NCI-H2196 (cell line): Measurements from ENCODE around the gene CREBRF.
"Not testable (repeated sequence)": the region's sequence is repeated elsewhere in the genome, so short reads cannot be mapped to it uniquely, and the experiment has no call there.

Experiments used
- DNase-seq: peaks from one replicate; lab custom pipeline; 2025; ENCODE audit not compliant: unreplicated experiment; lab: John Stamatoyannopoulos, UW

CREBRF gene, protein sequence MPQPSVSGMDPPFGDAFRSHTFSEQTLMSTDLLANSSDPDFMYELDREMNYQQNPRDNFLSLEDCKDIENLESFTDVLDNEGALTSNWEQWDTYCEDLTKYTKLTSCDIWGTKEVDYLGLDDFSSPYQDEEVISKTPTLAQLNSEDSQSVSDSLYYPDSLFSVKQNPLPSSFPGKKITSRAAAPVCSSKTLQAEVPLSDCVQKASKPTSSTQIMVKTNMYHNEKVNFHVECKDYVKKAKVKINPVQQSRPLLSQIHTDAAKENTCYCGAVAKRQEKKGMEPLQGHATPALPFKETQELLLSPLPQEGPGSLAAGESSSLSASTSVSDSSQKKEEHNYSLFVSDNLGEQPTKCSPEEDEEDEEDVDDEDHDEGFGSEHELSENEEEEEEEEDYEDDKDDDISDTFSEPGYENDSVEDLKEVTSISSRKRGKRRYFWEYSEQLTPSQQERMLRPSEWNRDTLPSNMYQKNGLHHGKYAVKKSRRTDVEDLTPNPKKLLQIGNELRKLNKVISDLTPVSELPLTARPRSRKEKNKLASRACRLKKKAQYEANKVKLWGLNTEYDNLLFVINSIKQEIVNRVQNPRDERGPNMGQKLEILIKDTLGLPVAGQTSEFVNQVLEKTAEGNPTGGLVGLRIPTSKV

DNA sequence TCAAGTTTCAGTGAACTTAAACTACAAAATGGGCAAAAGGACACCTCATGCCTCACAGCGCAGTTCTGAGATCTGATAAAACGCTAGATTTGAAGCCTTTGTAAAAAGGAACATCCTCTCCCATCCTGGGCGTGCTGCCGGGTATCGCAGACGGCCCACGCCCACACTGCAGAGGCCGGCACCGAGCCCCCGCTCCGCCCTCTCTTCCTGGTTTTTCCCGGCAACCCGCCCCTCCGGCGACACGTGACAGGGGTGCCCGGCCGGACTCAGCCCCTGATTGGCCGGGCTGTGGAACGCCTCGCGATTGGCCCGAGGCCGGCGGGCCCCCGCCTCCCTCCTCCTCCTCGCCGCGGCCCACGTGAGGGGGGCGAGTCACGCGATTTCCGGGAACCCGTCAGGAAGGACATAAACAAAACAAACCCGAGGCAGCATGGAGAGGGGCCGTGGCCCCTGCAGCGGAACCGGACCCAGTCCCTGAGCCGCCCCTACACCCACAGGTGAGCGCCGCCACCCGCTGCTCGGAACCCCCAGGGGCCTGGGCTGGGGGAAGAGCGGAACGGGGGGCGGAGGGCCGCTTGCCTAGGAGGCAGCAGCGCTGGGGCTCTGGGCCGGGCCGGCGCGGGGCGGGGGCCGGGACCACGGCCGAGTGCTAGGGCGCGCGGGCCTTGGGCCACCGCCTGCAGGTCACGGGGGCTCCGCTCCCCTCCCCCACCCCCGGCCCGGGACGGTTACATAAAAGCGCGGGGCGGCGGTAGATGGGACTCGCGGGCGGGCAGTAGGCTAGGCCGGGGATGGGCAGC lies at the start of gene CREBRF:
TSS of gene CREBRF (plus strand) at position 370 of the 800 bp plus-strand sequence. CDS start 24,424 bp downstream, outside the sequence.
- DNase-seq: peak; percentile 95

DNA sequence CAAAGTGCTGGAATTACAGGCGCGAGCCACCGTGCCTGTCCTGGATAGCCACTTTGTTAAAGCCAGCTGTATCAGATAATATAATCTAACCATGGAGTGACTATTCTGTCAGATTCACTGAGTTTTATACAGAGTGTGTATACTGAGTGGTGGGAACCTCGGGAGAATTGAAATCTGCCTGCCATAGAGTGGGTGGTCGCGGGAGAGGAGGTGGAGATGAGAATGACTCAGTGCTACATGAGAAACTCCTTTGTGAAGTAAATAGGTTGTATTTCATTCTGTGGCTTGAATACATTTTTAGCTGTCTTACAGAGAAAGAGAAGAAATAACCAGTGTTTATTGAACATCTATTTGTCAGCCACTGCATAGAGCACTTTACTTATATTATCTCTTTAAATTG lies 46.1 kb upstream of the CREBRF start:
- no peak for DNase-seq

DNA sequence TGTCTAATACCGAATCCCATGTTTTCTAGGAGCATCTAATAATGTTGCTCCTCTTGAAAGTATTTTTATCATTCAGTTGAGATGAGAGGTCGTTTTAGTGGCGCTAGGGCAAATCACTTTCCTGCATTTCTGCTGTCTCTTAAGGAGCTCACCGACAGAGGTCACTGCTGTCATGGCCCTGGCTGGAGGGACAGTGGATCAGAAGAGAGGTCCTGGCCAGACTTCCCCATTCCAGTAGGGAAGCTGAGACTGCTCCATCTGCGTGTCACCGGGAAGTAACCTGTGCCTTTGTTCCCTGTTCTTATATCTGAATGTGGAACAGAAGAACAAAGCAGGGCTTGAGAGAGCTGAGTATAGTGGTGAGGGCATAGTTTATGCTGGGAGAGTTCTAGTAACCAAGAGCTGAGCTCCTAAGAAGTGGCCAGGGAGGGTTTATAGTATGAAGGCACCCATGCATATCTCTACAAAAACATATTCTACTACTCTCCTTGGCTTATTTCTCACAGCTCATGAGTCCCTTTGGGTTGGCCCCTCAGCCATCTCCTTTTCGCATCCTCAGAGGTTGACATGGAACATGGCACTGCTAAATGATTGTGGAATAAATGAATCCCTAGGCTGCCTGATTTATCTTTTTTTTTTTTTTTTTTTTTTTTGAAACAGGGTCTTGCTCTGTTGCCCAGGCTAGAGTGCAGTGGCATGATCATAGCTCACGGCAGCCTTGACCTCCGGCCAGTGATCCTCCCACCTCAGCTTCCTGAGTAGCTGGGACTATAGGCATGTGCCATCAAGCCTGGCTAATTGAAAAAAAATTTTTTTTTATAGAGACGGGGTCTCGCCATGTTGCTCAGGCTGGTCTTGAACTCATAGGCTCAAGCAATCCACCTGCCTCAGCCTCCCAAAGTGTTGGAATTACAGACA lies 45.3 kb upstream of the CREBRF start:
- no peak for DNase-seq

DNA sequence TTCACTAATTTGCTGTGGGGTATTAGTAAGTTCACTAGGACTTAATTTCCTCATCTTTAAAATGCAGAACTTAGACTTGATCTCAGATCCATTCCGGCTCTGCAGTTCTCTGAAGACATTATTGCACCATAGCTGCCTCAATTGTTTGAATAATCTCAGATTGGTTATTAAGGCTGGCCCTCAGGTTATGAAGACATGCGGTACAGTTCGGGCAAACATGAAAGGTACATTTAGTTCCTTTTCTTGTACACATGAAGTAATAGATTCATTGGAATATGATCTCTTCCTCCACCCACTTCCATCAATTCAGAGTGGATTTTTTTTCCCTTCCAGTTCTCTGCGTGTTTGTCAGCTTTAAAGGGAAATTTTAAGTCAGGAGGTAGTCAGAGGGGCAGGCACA lies 44.6 kb upstream of the CREBRF start:
- no peak for DNase-seq

DNA sequence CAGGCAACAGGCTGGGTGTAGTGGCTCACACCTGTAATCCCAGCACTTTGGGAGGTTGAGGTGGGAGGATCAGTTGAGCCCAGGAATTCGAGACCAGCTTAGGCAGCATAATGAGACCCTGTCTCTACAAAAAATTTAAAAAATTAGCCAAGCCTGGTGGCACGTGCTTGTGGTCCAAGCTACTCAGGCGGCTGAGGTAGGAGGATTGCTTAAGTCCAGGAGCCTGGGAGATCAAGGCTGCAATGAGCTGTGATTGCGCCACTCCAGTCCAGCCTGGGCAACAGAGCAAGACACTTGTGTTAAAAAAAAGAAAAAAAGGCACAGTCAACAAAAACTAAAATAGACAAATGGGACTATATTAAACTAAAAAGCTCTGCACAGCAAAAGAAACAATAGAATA lies 43.3 kb upstream of the CREBRF start:
- no peak for DNase-seq

DNA sequence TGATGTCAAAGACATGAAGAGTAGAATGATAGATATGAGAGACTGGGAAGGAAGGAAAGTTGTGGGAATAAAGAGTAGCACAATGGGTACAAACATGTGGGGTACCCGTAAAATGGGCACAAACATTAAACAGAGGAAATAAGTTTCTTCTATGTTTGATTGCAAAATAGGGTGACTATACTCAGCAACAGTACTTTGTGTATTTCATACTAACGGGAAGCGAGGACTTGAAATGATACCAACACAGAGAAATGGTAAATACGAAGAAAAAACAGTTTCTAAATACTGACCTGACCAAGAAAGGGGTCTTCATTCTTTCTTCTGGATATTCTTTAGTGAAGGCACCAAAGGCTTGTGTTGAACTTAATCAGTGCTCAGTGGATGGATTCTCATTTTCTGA lies 41.5 kb upstream of the CREBRF start:
- DNase-seq: no peak

DNA sequence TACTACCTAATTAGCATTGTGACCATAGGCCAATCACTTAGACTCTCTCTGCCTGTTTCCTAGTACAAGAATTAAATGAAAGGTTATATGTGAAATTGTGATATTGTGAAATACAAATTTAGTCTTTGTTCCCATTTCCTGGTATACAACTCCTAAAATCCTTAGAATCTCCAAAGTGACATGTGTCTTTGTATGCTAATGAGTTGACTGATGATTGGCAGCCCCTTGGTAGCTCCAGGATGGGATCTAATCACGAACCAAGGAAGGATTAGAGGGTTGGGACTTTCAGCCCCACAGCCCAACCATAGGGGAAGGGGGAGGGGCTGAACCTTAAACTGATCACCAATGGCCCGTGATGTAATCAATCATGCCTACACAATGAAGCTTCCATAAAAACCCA lies 41.0 kb upstream of the CREBRF start:
- no peak for DNase-seq

DNA sequence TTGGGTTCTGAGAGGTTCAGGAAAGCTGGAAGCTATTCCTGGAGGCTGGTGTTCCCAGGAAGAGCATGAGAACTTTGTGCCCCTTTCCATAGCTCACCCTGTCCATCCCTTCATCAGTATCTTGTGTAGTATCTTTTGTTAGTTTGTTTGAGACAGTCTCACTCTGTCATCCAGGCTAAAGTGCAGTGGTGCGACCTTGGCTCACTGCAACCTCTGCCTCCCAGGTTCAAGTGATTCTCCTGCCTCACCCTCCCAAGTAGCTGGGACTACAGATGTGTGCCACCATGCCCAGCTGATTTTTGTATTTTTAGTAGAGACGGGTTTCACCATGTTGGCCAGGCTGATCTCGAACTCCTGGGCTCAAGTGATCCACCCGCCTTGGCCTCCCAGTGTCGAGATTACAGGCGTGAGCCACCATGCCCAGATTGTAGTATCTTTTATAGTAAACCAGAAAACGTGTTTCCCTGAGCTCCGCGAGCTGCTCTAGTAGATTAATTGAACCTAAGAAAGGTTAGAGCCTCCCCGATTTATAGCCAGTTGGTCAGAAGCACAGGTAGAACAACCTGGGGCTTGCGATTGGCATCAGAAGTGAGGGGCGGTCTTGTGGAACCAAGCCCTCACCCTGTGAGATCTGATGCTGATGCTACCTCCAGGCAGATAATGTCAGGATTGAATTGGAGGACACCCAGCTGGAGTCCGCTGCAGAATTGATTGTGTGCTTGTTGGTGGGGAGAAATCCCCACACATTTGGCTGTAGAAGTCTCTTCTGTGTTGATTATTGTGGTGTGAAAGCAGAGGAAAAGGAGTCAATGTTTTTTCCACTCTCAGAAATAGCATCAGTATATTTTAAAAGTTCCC lies 40.3 kb upstream of the CREBRF start:
- no peak for DNase-seq

DNA sequence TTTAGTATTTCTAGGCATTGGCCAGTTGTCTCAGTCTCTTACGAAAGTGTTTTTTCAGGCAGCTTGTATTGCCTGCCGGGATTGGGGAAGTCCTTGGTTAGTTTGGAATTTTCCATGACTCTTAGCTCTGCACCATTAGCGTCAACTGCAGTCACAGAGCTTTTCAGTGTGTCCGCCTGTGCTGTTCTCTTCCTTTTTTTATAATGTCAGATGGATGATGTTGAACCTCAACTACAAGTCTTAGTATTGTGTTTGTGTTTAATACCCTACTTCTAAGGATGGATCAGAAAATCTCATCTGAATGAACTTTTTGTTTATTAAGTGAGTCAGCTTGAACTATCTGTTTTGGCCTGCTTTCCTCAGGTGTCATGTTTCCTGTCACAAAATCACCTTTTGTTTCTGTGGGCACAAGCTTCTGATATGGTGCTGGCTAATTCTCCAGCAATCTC lies 39.5 kb upstream of the CREBRF start:
- DNase-seq: peak; percentile 66

DNA sequence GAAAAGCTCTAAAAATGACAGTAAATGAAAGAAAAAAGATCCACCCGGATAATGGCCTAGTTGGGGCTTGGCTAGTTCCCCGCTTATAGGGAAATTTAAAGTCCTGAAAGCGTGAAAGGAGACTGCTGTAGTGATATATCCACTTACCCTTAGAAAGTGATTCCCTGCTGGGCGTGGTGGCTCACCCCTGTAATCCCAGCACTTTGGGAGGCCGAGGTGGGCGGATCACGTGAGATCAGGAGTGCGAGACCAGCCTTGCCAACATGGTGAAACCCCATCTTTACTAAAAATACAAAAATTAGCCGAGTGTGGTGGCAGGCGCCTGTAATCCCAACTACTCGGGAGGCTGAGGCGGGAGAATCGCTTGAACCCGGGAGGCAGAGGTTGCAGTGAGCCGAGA lies 39.1 kb upstream of the CREBRF start:
- not testable (repeated sequence) for DNase-seq

DNA sequence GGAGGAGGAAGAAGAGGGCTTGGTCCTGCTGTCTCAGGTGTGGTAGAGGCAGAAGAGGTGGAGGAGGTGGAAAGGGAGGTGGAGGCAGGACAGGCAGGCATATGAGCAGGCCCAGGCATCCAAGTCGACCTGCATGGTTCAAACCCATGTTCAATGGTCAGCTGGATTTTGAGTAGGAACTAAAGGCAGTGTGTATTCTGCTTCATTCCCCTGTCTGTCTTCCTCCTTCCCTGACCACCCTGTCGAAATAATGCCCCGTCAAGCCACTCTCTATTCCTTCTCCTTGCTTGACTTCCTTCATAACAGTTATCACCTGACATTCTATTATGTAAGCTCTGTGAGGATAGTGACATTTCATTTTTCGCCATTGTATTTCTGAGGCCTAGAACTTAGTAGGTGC lies 37.8 kb upstream of the CREBRF start:
- no peak for DNase-seq

DNA sequence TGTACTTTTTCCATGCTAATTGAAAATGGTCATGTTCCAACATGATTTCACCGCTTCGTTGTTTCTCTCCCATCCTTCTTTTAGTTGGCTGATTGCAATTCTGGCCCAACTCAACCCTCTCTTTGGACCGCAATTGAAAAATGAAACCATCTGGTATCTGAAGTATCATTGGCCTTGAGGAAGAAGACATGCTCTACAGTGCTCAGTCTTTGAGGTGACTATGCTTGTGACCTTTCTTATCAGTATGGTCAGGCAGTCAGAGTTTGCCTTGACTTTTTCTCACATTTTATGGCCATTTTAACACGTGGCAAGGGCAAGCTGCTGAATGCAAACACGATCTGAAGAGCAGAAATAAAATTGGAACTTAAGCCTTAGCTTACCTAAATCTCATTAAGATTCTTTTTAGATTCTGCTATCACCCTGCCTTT lies 36.0 kb upstream of the CREBRF start:
- no peak for DNase-seq

DNA sequence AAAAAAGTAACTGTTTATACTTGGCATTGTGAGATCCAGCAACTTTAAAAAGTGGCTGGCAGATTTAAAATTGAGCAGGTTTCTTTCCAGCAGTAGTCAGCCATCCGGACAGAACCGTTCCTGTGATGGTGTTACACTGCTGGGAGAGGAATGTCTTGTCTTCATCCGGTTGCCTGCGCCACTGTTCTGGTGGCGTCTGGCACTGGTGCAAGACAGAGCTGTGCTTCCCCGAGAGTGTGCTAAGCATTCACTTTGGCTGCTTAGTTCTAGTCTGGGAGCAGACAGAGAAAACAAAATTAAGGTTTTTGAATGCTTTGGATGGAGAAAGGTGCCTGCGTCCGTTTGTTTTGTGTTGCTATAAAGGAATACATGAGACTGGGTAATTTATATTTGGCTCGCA lies 35.5 kb upstream of the CREBRF start:
- DNase-seq: no peak

DNA sequence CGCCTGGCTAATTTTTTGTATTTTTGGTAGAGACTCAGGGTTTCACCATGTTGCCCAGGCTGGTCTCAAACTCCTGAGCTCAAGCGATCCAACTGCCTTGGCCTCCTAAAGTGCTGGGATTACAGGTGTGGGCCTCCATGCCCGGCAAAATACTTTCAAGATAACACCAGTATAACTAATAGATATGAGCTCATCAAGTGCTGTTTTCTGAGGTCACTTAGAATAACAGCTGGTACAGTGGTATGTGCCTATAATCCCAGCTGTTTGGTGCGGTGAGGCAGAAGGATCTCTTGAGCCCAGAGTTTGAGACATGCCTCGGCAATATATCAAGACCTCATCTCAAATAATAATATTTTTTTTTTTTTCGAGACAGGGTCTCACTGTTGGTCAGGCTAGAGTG lies 30.5 kb upstream of the CREBRF start:
- DNase-seq: no peak

DNA sequence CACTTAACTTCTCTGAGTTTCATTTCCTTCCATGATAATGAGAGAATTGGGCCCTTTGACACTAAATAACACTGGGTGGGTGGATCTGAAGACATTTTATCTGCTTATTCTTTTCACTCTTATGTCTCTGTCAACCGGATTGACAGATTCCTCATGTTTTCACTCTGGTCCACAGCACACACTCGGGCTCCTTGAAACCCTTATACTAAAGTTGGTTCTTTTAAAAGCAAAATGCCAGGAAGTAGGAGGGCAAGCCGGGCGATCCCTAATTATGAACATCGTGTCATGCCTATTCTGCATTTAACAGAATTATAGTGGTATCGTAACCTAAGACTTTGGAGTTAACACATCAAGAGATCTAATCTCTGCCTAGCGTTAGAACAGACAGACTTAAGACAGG lies 28.2 kb upstream of the CREBRF start:
- no peak for DNase-seq

DNA sequence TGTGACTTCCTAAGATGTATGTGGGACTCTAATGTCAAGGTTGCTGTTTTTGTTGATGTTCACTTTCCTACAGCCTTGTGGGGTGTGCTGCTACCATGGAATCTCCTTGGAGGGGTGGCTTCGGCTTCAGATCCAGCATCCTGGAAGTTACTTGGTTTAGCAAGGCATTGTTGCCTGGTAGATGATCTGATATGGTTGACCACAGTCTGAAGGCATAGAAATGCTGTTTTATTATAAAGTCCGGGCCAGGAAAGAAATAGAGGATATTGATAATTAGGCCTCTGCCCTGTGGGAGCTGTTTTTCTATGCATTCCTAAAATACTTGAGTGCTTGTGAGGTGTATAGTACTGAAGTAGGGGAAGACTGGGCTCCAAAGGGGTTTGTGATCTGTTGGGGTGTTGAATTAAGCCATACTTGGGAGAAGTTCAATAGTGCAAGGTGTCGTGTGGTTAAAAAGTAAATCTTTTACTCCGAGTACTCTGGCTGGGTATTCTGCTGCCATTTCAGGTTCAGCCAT lies 27.3 kb upstream of the CREBRF start:
- DNase-seq: no peak

DNA sequence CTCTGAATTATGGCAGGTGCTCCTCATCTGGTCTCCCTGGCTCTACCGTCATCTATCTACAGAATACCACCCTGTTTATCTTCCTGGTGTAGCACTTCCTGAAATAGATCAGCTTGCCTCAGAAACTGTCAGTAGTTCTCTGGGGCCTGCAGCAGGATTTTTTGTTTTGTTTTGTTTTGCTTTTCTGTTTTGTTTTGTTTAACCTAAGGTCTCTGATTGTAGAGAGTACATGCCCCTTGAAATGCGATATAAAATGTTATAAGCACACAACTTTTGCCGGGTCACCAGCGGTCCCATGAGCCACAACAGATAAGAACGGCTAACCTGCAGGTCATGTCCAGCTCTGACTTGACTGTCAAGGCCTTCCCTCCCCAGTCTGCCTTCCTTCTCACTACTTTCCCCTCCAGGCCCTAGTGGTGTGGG lies 26.6 kb upstream of the CREBRF start:
- DNase-seq: no peak

DNA sequence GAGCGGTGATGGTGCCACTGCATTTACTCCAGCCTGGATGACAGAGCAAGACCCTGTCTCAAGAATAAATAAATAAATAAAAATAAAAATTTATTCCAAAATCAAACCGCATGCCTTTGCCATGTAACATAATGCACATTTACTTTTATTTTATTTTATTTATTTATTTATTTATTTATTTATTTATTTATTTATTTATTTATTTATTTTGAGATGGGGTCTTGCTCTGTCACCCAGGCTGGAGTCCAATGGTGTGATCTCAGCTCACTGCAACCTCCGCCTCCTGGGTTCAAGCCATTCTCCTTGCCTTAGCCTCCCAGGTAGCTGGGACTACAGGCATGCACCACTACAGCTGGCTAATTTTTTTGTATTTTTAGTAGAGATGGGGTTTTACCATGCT lies 24.1 kb upstream of the CREBRF start:
- not testable (repeated sequence) for DNase-seq

DNA sequence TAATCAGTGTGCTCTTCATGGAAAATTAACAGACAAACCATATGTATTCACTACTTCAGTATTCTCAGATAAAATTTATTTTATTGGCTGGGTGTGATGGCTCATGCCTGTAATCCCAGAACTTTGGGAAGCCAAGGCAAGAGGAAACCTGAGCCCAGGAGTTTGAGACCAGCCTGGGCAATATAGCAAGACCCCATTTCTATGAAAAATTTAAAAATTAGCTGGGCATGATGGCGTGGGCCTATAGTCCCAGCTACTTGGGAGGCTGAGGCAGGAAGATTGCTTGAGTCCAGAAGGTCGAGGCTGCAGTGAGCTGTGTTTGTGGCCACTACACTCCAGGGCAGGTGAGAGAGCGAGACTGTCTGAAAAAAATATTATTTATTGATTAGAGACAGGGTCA lies 23.4 kb upstream of the CREBRF start:
- no peak for DNase-seq
